Fibroblast of mammary gland (primary cell): Measurements from ENCODE around the gene PALM2AKAP2.

ENCODE experiments used
- DNase-seq: peaks from one replicate; pipeline ENCODE4 v3.0.0-alpha.2; 2010; ENCODE audit warnings: low read depth
- H3K4me3 ChIP-seq: 2 replicates; pipeline ENCODE4 v1.5.1; 2011; ENCODE audit warnings: low read depth, mild to moderate bottlenecking, low read length, moderate library complexity; ENCODE audit not compliant: control insufficient read depth
- TF ChIP-seq, protein P1 (sequence below): conservative IDR thresholded peaks from 2 replicates; pipeline ENCODE4 v1.5.1; 2011; ENCODE audit warnings: low read depth, low read length, inconsistent platforms; ENCODE audit not compliant: control insufficient read depth, insufficient read depth

PALM2AKAP2 gene

DNA sequence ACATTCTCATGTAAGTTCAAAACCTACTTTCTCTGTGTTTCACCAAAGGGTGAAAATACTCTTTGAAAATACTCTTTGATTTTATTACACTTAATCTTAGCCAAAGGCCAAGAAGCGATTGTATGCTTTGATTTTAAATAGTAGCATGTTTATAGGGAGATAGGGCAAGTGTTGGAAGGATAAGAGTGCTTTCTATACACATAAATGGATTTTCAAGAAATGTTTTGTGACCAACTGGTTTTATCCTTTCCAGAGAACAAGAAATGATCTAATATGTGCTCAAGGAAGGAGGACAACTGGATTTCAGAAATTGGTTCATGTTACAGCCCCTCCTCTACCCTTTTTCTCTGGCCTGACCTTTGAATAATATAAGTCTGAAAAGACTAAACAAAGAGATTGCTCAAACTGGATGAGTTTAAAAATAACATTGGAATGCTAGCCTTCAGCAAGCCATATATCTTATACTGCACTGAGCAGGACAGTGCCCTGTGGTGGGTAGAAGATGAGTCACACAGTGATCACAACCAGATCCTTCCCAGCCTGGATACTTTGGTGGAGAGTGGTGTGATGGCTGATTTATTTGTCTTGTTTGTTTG lies 13.1 kb downstream of the PALM2AKAP2 start:
- no peak overlapping the region for H3K4me3 ChIP-seq
- peak; percentile 97 for DNase-seq
- TF ChIP-seq, protein P1, sequence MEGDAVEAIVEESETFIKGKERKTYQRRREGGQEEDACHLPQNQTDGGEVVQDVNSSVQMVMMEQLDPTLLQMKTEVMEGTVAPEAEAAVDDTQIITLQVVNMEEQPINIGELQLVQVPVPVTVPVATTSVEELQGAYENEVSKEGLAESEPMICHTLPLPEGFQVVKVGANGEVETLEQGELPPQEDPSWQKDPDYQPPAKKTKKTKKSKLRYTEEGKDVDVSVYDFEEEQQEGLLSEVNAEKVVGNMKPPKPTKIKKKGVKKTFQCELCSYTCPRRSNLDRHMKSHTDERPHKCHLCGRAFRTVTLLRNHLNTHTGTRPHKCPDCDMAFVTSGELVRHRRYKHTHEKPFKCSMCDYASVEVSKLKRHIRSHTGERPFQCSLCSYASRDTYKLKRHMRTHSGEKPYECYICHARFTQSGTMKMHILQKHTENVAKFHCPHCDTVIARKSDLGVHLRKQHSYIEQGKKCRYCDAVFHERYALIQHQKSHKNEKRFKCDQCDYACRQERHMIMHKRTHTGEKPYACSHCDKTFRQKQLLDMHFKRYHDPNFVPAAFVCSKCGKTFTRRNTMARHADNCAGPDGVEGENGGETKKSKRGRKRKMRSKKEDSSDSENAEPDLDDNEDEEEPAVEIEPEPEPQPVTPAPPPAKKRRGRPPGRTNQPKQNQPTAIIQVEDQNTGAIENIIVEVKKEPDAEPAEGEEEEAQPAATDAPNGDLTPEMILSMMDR: no peak

DNA sequence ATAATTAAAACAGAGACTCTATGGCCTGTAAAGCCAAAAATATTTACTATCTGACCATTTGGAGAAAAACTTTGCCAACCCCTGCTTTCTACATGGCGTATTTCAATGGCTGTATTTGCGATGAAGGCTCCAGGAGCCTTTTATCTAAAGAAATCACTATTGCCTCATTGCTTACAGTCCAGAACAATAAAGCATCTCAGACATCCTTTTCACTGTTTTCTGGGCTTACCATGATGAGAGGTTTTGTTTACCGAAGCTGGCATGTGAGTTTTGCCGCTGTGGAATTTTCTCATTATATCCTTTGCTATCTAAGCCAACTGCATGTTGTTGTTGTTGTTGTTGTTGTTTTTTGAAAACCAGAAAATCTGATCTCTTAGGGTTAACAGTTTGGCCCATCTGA lies 13.9 kb downstream of the PALM2AKAP2 start:
- TF ChIP-seq, protein P1: no peak
- no peak for DNase-seq
- no peak overlapping the region for H3K4me3 ChIP-seq

DNA sequence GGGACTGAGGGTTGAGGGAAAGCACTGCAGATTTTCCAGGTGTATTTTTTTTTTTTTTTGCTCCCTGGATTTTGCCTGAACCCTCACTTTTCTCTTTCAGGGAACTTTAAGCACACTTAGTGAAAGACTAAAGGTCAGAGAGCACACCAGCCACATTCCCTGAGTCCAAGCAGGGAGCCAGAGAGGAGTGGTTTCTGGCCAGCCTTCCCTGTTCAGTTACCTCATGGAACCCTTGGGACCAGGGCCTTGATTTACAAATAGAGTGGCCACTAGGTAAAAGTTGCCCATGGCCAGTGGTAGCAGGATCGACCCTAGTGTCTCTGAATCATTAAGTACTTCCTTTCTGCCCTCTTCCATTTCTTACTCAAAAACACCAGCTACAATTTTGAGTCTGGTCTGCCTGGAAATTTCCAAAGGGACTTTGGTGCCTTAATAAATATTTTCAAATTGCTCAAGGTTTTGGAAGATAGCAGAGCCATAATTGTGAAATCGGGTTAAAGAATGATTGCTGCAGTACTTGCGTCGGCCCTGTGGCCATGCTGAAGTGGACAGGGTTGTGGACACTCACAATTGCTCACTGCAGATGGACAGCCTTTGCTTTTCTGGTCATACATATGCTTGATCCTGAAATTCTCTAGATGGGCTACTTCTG lies 14.5 kb downstream of the PALM2AKAP2 start:
- no peak overlapping the region for H3K4me3 ChIP-seq
- TF ChIP-seq, protein P1: no peak
- DNase-seq: peak; percentile 81

DNA sequence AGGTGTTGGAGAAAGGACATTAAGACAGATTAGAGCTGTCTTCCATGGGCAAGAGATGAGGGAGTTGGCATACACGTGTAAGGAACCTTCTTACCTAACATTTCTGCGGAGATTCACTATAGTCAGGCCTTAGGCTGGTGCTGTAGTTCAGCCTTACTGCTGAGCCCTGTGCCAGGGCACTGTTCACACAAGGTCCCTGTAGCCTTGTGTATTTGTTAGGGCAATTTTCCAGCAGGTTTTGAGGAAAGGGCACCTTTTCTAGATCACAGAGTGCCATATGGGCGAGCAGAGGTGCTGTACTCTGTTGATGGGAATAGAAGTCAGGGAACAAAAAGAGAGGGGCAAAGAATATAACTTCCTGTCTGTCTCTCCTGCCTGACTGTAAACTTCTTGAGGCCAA lies 15.6 kb downstream of the PALM2AKAP2 start:
- TF ChIP-seq, protein P1: no peak
- H3K4me3 ChIP-seq: no peak overlapping the region
- DNase-seq: no peak

DNA sequence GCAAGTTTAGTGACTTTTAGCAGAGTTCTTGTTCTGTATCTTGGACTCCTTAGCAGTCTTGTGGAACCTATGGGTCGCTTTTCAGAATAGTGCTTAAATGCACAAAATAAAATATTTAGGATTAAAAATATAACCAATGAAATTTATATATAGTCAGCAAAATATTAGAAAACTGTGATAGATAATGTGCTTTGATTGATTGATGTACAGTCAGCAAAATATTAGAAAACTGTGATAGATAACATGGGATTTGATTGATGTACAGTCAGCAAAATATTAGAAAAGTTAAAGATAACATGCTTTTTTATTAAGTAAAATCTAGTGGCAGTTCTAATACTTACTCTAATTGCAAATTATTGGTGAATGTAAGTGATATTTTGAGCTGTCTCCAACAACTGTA lies 16.1 kb downstream of the PALM2AKAP2 start:
- no peak overlapping the region for H3K4me3 ChIP-seq
- TF ChIP-seq, protein P1: no peak

DNA sequence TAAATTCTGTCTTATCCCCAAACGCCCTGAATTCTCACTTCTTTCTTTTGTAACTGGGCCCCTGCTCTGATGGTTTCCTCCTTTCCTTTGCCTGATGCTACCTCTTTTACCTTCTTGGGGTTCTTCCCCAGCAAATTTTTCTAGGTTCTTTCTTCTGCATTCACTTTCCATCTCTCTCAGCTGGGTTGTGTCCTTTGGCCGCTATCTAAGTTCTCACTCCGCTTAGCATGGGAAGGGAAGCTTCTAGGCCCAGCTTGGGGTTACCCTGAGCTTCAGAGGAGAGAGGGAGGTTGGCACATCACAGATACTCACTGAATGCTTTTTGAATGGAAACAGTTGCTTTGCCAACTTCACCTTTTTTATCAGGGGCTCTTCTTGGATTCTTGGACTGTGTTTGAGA lies 17.0 kb downstream of the PALM2AKAP2 start:
- no peak overlapping the region for H3K4me3 ChIP-seq
- DNase-seq: no peak
- TF ChIP-seq, protein P1: no peak

More for the DNA sequence above, 16.1 kb downstream of the PALM2AKAP2 start:
- DNase-seq: no peak

DNA sequence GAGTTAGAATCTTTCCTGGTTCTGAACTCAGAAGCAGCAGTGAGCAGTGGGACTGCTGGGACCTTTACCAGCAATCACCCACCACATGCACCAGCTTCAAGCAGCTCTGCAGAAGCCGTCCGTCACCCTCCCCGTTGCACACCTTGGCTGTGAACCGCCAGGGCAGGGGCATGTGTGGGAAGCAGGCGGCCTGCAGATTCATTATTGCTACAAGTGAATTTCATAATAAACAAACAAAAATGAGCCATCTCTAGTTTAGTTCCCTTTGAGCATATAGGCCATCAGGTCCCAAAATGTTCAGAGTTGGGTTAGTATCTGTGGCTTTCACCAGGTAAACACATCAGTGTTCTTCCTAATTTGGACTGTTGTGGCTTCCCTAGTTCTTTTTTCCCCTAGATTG lies 17.5 kb downstream of the PALM2AKAP2 start:
- TF ChIP-seq, protein P1: no peak
- no peak overlapping the region for H3K4me3 ChIP-seq
- no peak for DNase-seq
